Measurements from ENCODE around the gene DPYSL4. TPM values are rescaled to one million over a fixed set of nuclear protein-coding genes. Genes with fewer than 3 reads are reported as not detected.

DPYSL4 gene
- total RNA-seq, 1 experiment from 2014 or later: 9.9 TPM

DNA sequence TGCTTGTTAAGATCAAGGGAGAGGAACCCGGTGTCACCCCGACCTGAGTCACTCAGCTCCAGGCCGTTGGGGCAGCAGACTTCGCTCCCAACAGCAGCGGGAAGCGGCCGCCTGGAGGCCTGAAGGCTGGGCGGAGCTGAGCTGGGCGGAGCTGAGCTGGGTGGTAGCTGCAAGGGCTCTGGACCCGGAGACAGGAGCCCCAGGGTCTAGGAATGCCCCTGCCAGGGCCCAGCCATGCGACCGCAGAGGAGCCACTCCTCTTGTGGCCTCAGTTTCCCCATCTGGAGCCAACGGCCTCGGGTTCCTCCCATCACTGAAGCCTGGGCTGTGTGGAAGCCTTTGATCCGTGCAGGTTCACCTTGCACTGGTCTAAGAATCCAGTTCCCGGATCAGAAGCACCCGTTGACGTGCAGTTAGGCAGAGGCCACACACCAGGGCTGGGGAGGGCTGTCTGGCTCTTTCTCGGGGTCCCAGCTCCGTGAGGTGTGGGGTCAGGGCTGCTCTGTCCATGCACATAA is 21.9 kb upstream of the DPYSL4 start:
- H3K9me3 ChIP-seq (ENCODE audit: control insufficient read depth, insufficient read depth, low read depth, low read length): no peaks in the 10 kb centered on the region
- peaks cover 8% of the 10 kb centered on the region for H3K4me1 ChIP-seq (ENCODE audit: control insufficient read depth, insufficient read depth, low read length)
- ChIA-PET POLR2A (no interaction called here), CTCF (interaction anchor here (0.7 kb wide), 1 partner anchor 142 kb away, joined by 3 read pairs; no protein-coding TSS in a partner anchor)
- DNase-seq (ENCODE audit: low read depth, low spot score) (no peak), ATAC-seq (peak; percentile 63)
- H3K27ac ChIP-seq (ENCODE audit: low read length): no peak overlapping the region
- H3K4me3 ChIP-seq (ENCODE audit: low read depth in 2 of 2, low read length in 2 of 2): no peak overlapping the region
- no peaks in the 10 kb centered on the region for H3K27me3 ChIP-seq (ENCODE audit: control insufficient read depth, insufficient read depth, low read length)
- in situ Hi-C loops (cut with HindIII; ENCODE audit: low pct_unique_long_range_greater_than_20kb, low sequenced_read_pairs): no loop called here
- no peaks in the 10 kb centered on the region for H3K36me3 ChIP-seq (ENCODE audit: control insufficient read depth, insufficient read depth, low read length)
- BruUV-seq (replicated peaks): no TSS peak
- intact Hi-C loops (cut with micrococcal nuclease; ENCODE audit: unreplicated experiment): no loop called here
- TF ChIP-seq SIN3A (IDR thresholded peaks at IDR 0.05; ENCODE audit: borderline replicate concordance, insufficient read depth, low read depth, low read length): no peak
- TF ChIP-seq POLR2AphosphoS5 (IDR thresholded peaks at IDR 0.05; ENCODE audit: low read depth, low read length): no peak
- TF ChIP-seq, protein P1, sequence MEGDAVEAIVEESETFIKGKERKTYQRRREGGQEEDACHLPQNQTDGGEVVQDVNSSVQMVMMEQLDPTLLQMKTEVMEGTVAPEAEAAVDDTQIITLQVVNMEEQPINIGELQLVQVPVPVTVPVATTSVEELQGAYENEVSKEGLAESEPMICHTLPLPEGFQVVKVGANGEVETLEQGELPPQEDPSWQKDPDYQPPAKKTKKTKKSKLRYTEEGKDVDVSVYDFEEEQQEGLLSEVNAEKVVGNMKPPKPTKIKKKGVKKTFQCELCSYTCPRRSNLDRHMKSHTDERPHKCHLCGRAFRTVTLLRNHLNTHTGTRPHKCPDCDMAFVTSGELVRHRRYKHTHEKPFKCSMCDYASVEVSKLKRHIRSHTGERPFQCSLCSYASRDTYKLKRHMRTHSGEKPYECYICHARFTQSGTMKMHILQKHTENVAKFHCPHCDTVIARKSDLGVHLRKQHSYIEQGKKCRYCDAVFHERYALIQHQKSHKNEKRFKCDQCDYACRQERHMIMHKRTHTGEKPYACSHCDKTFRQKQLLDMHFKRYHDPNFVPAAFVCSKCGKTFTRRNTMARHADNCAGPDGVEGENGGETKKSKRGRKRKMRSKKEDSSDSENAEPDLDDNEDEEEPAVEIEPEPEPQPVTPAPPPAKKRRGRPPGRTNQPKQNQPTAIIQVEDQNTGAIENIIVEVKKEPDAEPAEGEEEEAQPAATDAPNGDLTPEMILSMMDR (IDR thresholded peaks at IDR 0.05): no peak
- TF ChIP-seq, protein P2, sequence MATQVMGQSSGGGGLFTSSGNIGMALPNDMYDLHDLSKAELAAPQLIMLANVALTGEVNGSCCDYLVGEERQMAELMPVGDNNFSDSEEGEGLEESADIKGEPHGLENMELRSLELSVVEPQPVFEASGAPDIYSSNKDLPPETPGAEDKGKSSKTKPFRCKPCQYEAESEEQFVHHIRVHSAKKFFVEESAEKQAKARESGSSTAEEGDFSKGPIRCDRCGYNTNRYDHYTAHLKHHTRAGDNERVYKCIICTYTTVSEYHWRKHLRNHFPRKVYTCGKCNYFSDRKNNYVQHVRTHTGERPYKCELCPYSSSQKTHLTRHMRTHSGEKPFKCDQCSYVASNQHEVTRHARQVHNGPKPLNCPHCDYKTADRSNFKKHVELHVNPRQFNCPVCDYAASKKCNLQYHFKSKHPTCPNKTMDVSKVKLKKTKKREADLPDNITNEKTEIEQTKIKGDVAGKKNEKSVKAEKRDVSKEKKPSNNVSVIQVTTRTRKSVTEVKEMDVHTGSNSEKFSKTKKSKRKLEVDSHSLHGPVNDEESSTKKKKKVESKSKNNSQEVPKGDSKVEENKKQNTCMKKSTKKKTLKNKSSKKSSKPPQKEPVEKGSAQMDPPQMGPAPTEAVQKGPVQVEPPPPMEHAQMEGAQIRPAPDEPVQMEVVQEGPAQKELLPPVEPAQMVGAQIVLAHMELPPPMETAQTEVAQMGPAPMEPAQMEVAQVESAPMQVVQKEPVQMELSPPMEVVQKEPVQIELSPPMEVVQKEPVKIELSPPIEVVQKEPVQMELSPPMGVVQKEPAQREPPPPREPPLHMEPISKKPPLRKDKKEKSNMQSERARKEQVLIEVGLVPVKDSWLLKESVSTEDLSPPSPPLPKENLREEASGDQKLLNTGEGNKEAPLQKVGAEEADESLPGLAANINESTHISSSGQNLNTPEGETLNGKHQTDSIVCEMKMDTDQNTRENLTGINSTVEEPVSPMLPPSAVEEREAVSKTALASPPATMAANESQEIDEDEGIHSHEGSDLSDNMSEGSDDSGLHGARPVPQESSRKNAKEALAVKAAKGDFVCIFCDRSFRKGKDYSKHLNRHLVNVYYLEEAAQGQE (IDR thresholded peaks at IDR 0.05; ENCODE audit: insufficient read depth in 1 of 2, low read depth in 2 of 2, low read length in 1 of 2): no peak
- no peak for TF ChIP-seq TCF7L2 (IDR thresholded peaks at IDR 0.05; ENCODE audit: low read depth, low read length)

DNA sequence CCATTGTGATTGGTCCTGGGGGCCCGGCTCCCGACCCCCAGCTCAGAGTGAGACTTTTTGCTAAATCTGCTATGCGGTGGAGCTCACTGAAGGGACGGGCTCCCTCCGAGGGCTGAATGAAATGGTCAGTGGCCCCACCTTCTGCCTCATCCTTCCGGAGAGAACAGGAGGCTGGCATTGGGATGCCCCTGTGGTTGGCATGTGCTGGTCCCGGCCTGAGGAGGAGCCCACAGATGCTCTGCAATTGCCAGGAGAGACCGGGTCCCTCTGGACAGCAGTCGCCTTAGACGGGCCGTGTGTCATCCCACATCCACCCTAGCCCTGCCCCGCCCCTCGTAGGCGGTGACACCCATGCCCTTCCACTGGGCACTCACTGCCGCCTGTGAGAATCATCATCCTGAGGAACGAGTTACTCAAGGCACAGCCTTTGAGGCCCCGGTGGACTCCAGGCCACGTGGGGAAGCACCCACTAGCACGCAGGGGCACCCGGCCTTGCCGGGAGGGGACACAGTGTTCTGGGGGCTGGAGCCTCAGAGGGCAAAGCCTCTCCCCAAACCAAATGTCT is 21.2 kb upstream of the DPYSL4 start:
- POLR2A ChIA-PET: no interaction called here
- BruUV-seq (replicated peaks): no TSS peak
- peaks cover 8% of the 10 kb centered on the region for H3K4me1 ChIP-seq (ENCODE audit: control insufficient read depth, insufficient read depth, low read length)
- CTCF ChIA-PET: interaction anchor here (0.5 kb wide), 1 partner anchor 194 kb away, joined by 3 read pairs; no protein-coding TSS in a partner anchor
- H3K9me3 ChIP-seq (ENCODE audit: control insufficient read depth, insufficient read depth, low read depth, low read length): no peaks in the 10 kb centered on the region
- no peaks in the 10 kb centered on the region for H3K27me3 ChIP-seq (ENCODE audit: control insufficient read depth, insufficient read depth, low read length)
- no peaks in the 10 kb centered on the region for H3K36me3 ChIP-seq (ENCODE audit: control insufficient read depth, insufficient read depth, low read length)
- DNase-seq (ENCODE audit: low read depth, low spot score): no peak
- H3K4me3 ChIP-seq (ENCODE audit: low read depth in 2 of 2, low read length in 2 of 2): no peak overlapping the region
- intact Hi-C loops (cut with micrococcal nuclease; ENCODE audit: unreplicated experiment) (no loop called here), in situ Hi-C loops (cut with HindIII; ENCODE audit: low pct_unique_long_range_greater_than_20kb, low sequenced_read_pairs) (no loop called here)
- H3K27ac ChIP-seq (ENCODE audit: low read length): no peak overlapping the region
- ATAC-seq: 0 out of 2 replicates have a peak, but pooled peaks have one; percentile 7
- TF ChIP-seq POLR2AphosphoS5 (IDR thresholded peaks at IDR 0.05; ENCODE audit: low read depth, low read length) (no peak), TCF7L2 (IDR thresholded peaks at IDR 0.05; ENCODE audit: low read depth, low read length) (no peak), SIN3A (IDR thresholded peaks at IDR 0.05; ENCODE audit: borderline replicate concordance, insufficient read depth, low read depth, low read length) (no peak)
- TF ChIP-seq, protein P1 (IDR thresholded peaks at IDR 0.05): no peak
- TF ChIP-seq, protein P2 (IDR thresholded peaks at IDR 0.05; ENCODE audit: insufficient read depth in 1 of 2, low read depth in 2 of 2, low read length in 1 of 2): no peak

All from Panc1 (cell line).